Cardiac septum (tissue), 1 donor: ENCODE measurements around the gene CRIP1. TPM values are rescaled to one million over a fixed set of nuclear protein-coding genes. Genes with fewer than 3 reads are reported as not detected.

Source experiments
- DNase-seq: peaks from one replicate; pipeline ENCODE4 v3.0.0-alpha.2; 2020; ENCODE audit warnings: low spot score
- intact Hi-C: fragments of 100-400 bp; cut with DNase I; formaldehyde crosslinking; loops from one replicate; pipeline ENCODE4 v1.14.0; 2022
- total RNA-seq: library from RNA; stranded (reverse); fragmentation: NEBNext Ultra II Directional; extraction: Animal tissue kit (Norgen Biotek cat#: 25700); gene quantifications from one replicate; pipeline ENCODE4 v1.2.1, GENCODE V29; 2021
- donor health status: DM: no; HTN: no; CAD: no.

CRIP1 gene
- total RNA-seq, 1 donor from 2014 or later = 68.2 TPM

DNA sequence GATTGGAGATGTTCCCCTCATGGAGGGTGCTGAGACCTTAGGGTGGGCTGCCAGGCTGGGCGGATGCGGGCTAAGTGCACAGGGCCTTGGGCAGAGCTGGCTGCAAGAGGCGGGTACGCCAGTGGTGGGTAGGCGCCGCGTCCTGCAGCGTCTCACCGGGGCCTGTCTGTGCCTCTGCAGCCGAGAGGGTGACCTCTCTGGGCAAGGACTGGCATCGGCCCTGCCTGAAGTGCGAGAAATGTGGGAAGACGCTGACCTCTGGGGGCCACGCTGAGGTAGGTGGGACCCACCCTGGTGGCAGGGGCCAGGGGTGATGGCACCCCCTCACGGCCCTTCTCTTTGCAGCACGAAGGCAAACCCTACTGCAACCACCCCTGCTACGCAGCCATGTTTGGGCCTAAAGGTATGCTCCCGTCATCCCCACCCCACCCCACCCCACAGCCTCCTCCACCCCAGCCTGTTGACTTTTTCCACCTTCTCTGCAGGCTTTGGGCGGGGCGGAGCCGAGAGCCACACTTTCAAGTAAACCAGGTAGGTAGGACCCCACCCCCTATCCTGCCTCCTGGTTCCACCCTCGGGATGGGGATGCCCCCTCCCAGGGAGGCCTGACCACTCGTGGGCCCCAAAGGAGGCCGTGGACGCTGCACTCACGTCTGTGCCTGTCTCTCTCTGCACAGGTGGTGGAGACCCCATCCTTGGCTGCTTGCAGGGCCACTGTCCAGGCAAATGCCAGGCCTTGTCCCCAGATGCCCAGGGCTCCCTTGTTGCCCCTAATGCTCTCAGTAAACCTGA is 1.5 kb downstream of the CRIP1 start:
- intact Hi-C loops = loop anchor here (2.0 kb wide), 1 partner anchor 39 kb away; no protein-coding TSS in a partner anchor
- DNase-seq = no peak

DNA sequence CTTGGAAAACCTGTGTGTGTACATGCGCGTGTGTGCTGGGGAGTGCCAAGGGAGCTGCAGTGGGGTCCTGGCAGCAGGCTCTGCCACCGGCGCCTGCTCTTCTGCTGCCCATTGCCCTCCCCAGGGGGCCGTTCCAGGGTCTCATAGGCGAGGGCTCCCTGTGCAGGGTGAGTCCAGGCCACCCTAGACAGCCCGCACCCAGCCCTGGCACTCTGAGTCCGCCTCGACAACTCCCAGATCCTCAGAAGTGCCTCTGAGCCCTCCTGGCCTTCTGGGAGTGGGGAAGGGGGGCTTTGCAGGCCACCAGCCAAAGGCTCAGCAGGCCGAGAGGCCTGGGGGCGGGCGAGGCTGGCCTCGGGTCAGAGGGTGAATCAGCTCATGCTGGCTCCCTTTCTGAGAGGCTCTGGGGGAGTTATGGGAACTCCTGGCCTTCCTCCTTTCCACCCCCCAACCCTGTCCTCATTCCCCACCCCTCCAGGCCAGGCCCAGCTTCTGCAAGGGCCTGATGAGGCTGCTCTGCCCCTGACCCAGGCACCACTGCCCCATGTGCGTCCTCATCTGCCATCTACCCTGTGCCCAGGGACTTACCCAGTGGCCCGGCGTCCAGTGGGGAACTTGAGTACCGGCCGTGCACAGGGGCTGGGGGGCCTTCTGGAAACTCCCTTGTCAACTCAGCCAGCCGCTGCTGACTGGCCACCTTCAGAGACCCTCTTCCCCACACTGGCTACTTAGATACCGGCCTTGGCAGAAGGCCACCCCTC is 2.3 kb downstream of the CRIP1 start:
- intact Hi-C loops = loop anchor here (1.0 to 2.0 kb wide), 2 partner anchors 40 to 118 kb away; no protein-coding TSS in a partner anchor
- no peak for DNase-seq

DNA sequence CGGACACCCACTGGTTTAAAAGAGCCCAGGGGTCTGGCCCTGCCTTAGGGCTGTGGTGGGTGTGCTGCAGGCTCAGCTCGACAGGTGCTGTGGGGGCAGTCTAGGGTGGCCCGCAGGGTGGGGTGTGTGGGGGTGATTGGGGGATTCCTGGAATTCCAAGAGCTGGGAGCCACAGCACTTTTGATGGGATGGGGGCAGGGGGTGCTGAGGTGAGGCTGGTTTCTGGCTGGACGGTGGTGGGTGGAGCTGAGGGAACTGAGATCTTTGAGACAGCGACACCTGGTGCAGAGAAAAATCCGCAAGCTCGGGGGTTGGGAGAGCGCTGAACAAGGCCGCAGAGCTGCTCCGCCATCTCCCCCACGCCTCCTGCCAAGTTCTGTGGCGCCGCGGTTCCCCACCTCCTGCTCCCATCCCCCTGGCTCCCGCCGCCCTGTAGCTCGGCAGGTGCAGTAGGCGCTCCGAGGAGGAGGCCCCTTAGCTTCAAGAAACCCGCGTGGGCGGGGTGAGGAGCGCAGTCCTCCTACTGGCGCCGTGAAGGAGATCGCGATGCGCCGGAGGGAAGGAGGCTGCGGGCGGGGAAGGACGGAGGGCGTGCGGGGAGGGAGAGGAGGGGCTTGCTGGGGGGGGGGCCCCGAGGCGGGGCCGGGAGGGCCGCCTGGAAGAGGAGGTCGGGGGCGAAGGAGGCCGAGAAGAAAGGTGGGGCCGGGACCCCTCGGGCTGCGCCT is 3.0 kb downstream of the CRIP1 start:
- peak; percentile 92 for DNase-seq
- intact Hi-C loops = loop anchor here (1.0 to 5.0 kb wide), 4 partner anchors 15 to 118 kb away; partner anchors contain the start of genes CRIP2 and TMEM121

DNA sequence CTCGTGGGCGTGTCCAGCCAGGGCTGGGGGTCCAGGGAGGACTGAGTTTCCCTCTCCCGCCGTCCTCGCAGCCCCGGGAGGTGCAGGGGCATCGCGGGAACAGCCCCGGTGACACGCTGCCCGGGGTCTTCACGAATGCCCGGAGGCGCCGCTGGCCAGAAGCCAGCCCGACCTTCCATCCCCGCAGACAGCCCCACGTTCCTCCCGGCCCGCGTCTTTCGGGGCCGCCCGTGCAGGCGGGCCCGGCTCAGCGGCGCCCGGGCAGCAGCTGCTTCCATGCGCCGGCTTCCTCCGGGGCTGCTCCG is 3.5 kb downstream of the CRIP1 start:
- no peak for DNase-seq
- intact Hi-C loops = loop anchor here (2.0 to 5.0 kb wide), 2 partner anchors 15 to 37 kb away; partner anchors contain the start of genes CRIP2 and TMEM121

DNA sequence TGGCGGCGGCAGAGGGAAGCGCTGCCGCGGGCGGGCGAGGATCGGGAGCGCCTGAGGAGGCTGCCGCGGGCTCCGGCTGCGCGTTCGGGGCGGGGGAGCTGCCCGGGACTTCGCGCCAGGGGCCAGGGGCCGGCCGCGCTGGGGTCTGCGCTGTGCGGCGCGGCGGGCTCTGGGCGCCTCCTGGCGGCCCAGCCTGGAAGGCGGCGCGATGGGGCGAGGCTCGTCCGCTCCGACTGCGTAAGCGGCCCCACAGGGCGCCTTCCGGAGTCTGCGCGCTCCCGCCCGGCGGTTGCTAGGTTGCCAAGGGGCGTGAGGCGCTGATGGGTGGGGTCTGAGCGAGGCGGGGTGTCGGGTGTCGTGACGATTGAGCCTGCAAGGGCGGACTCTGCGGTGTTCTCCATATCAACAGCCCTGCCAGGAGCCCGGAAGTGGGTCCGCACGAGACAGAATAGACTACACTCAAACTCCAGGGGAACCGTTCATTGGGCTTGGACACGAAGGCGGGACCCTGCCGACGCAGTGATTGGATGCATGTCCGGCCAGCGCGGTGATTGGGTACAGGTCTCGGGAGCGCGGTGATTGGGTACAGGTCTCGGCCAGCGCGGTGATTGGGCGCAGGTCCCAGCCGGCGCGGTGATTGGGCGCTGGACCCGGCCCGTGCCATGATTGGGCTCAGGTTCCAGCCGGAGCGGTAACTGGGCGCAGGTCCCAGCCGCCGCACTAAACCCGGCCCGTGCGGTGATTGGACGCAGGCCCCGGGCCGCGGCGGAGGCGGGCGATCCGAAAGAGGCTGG is 4.1 kb downstream of the CRIP1 start, which contains the start of gene TEDC1:
TEDC1 (plus strand) TSS at position 675 of the 794 bp plus-strand sequence. CDS start 130 bp downstream, outside the sequence.
- DNase-seq = peak; percentile 99

DNA sequence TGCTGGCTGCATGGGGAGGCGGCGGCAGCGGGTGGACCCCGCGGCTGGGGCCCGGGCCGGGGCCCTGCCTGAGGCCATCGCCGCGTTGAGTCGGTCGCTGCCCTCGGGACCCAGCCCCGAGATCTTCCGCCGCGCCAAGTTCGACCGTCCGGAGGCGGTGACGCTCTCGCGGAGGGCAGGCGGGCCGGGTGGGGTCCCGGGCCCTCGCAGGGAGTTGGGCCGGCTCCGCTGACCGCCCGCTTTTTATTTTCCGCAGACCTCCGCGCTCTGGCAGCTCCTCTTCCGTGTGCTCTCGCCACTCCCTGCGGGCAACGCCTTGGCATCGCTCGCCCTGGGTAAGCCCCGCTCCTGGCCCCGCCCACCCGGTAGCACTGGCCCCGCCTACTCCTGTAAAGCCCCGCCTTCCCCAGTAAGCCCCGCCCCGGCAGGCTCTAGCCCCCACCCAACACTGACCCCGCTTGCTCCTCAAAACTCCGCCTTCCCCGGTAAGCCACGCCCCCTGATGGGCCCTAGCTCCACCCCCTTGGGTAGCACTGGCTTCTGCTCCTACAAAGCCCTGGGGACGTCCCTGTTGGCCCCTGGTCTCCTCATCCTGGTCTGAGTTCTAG is 4.8 kb downstream of the CRIP1 start:
- intact Hi-C loops = loop anchor here (2.0 to 5.0 kb wide), 2 partner anchors 17 to 36 kb away; partner anchors contain the start of genes CRIP2 and TMEM121

More for the DNA sequence above, 4.1 kb downstream of the CRIP1 start, which contains the start of gene TEDC1:
- intact Hi-C loops = loop anchor here (2.0 to 5.0 kb wide), 2 partner anchors 16 to 37 kb away; partner anchors contain the start of genes CRIP2 and TMEM121

DNA sequence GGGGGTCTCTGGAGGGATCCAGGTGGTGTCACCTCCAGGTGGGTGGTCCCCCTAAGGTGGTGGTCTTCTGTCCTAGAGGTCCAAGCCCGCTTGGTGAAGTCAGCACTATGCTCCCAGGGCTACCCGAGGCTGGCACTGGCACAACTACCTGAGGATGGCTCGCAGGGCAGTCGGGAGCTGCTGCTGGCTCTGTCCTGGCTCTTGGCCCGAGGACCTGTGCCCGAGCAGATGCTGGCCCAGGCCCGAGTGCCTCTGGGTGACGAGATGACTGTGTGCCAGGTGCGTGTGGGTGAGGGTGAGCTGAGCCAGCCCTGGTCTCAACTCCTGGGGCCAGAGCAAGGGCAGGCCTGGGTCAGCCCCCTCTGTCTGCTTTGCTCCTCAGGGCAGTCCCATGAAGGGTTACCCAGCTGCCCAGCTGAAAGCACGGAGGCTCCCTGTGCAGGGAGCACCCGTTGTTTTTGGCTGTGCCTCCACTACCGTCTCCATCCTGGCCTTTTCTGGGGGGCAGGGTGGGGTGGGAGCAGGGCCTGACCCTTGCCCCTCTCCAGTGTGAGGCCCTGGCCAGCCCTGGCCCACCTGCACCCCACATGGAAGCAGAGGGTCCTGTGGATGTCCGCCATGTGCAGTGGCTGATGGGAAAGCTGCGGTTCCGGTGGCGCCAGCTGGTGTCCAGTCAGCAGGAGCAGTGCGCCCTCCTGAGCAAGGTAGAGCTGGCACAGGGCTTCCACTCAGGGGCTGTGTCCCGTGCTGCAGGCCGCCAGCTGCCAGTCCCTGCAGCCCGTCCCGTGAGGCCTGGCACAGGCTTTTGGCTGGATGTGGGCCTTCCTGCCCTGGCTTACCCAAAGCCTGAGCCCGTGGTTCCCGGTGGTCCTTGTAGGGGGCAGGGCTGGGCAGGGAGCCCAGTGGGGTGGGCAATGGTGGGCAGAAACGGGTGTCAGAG is 5.6 kb downstream of the CRIP1 start:
- intact Hi-C loops = loop anchor here (5.0 kb wide), 1 partner anchor 35 kb away; the partner anchor contains the start of gene TMEM121
- DNase-seq = no peak

More for the DNA sequence above, 4.8 kb downstream of the CRIP1 start:
- DNase-seq = peak; percentile 88

DNA sequence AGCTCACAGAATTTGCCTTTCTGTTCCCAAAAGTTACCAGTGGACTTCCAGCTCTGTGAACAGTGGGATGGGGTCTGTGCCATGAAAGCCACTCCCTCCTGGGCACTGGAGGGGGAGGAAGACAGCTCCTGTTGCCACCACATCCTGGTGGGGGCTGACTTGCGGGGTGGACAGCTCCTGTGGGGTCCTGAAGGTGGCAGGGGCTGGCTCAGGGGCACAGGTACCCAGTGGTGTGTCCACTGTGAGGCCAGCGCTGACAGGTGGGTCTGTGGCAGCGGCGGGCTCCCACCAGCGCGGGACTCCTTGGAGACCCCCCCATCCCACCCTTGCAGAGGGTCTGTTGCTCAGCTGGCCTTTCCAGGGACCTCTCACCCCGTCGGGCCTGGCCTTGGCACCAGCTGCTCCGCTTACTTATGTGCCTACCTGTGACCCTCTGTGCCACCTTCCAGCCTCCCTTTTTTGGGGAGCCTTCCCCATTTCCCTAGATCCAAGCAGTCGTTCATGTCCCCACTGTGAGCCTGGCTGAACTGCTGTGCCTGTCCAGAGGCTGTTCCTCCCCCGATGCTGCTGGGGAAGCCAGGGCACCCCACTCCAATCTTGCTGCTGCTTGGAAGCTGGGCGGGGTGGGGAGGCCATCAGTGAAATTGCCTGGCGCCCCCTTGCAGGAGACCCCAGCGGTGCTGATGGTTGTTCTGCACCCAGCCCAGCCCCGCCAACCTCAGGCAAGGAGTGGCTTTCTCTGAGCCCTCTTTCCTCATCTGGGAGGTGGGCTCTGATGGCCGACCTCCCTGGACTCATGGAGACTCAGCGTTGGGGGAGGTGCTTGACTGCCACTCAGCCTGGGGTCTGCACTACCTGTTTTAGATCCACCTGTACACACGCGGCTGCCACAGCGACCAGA is 6.5 kb downstream of the CRIP1 start:
- intact Hi-C loops = loop anchor here (5.0 kb wide), 1 partner anchor 34 kb away; the partner anchor contains the start of gene TMEM121
- peak; percentile 74 for DNase-seq

DNA sequence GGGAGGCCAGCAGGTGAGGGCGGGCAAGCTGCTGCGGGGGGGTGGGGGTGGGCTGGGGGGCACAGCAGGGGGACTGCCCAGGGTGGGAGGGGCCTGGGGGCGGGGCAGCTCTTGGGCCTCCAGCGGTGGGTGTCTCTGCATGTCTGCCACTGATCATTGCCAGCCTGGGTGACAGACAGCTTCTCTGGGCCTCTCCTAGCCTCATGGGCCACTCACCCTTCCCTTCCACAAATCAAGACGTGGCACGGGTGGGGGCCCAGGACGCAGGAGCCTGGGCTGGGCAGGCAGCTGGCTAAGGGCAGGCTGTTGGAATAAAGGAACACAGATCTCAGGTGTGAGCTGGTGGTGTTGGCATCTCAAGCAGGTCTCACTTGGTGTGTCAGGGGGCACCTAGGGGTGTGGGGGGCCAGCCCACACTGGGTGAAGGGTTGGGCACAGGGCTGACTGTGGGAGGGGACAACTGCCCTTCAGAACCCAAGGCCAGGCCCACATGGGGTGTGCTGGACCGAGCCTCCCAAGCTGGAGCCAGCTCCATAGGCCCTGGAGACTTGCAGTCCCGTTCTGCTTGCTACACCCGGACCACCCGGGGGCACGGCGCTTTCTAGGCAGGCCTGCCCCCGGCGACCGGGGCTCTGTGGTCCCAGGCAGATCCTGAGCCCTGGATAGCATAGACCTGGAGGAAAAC is 7.4 kb downstream of the CRIP1 start:
- intact Hi-C loops = loop anchor here (5.0 kb wide), 1 partner anchor 33 kb away; the partner anchor contains the start of gene TMEM121
- DNase-seq = no peak

DNA sequence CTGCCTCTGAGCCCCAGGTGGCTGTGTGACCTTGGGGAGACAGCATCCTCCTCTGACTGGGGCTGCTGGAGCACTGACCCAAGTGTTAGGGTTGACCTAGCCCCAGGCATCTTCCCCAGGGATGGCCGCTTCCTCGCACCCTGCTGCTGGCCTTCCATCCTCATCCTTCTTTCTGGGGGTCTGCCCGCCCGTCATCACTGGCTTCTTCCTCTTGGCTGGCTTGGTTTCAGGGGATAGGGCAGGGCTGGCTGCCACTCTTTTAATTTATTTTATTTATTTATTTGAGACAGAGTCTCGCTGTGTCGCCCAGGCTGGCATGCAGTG is 7.9 kb downstream of the CRIP1 start:
- DNase-seq = no peak
- intact Hi-C loops = loop anchor here (5.0 kb wide), 1 partner anchor 33 kb away; the partner anchor contains the start of gene TMEM121

DNA sequence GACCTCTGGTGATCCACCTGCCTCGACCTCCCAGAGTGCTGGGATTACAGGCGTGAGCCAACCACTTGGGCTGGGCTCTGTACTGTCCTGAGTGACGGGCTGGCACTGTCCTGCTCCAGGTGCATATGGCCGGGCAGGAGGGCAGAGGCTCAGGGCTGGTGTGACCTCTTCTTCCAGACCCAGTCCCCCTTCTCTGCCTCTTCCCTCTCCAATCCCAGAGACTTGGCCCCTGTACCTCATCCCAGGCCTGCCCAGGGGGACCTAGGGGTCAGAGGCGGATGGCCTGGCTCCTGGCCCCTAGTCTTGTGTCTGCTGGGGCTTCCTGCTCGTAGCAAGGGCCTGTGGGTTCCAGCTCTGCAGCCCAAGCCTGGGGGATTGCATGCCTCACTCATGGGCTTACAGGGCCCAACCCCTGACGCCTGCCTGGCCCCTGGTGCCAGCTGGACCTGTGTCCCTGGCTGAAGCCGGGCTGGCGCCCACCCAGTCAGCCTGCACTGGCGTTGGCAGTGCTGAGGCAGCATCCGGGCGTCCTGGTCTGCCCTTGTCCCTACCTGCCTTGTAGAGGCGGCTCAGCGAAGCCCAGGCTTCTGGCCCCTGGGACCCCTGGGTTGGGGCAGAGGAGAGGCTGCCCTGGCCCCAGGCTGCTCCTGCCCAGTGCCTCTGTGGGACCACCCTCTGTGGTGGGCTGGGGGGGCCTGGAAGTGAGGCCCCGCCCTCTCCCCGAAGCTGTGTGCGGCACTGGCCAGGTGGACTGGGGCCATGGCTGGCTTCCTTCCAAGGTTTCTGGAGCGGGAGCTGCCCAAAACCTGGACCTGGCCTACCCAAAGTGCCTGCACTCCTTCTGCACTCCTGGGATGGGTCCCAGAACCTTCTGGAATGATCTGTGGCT is 8.7 kb downstream of the CRIP1 start:
- intact Hi-C loops = no loop called here

DNA sequence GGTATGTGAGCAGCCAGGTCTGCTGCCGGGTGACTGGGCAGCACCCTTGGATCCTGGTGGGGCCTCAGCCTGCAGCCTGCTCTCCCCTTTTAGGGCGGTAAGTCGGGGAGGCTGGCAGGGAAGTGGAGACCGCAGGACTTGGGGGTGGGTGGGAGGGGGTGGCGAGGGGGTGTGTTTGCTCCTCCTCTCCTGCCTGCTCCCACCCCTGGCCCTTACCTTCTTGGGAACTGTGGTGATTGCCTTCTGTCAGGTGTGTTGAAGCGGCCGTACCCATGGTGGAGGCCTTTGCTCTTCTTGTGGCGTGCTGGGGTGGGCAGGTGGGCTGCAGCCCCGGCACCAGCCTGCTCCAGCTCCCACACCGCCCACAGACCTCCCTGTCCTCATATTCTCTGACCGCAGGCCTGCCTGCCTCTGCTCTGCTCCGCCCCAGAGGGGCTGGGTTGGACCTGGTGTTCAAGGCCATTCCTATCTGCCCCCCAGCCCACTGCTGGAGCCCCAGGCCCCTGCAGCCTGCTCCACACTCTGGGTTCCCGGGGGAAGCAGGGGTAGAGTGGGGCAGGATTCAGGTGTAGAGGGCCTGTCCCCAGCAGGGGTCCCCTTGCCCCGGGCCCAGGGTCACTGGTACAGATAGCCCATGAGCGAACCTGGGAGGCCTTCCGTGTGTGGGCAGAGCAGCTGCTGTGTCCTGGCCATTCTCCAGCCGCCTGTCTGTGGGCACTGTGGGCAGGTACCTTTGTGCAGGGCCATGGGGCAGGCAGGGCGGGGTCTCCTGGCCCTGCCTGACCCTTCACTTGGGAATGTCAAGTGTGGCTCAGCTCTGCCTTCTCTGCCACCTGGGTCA is 9.5 kb downstream of the CRIP1 start:
- no peak for DNase-seq
- intact Hi-C loops = no loop called here

More for the DNA sequence above, 8.7 kb downstream of the CRIP1 start:
- DNase-seq = no peak

DNA sequence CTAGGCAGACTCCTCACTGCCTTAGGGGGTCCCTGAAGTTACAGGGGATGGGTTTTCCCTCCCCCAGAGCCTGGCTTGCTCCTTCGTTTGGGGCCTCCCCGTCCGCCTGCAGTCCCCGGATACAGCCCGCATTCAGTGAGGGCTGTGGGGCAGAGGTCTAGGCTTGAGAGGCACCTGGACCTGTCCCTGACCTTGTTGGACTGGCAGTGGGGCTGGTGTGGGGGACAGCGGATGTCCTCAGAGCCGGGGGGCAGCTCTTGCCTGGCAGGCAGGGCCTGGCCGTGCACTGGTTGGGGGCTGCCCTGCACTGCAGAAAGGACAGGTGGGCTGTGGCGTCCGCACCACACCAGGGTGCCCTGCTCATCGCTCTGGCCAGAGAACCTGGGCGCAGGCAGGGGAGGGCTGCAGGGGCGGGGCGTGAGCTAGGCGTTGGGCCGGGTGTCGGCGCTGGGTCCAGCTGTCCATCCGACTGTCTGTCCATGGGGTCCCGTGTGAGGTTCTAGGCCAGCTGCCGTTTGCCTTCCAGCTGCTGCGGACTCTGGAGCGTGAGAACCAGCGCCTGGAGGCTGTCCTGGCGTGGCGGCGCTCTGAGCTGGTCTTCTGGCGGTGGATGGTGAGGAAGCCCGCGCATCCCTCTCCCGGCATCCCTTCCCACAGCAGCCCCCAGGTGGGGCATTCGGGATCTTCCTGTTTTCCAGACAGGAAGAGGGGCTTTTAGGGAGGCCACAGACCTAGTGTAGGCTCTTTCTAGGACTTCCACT is 10.3 kb downstream of the CRIP1 start:
- DNase-seq = no peak
- intact Hi-C loops = no loop called here
